Keratinocyte (primary cell): ENCODE results near the gene GRM7.

Source experiments
- CTCF ChIP-seq, 3 experiments: IDR thresholded peaks in 1 of 3; conservative IDR thresholded peaks in 1 of 3; optimal IDR thresholded peaks in 1 of 3; 2 replicates in 2 of 3; 3 replicates in 1 of 3; pipeline versions ENCODE3 to v1.5.1; 2011; ENCODE audit warnings: low read length in 3 of 3, mild to moderate bottlenecking in 3 of 3, moderate library complexity in 2 of 3, control low read depth in 1 of 3, inconsistent platforms in 1 of 3; ENCODE audit not compliant: insufficient read depth in 2 of 3; ENCODE audit errors: extremely low read depth in 1 of 3
- EZH2 ChIP-seq: IDR thresholded peaks from one replicate; pipeline ENCODE4 v1.6.1; 2012; ENCODE audit warnings: inconsistent platforms, mild to moderate bottlenecking, low read length, moderate library complexity

GRCh38 chr3:7646851-7647250 is 785.9 kb downstream of the GRM7 start:
- TF ChIP-seq CTCF (optimal IDR thresholded peaks at IDR 0.05 in 1 of 3, IDR thresholded peaks at IDR 0.05 in 1 of 3, conservative IDR thresholded peaks at IDR 0.05 in 1 of 3; ENCODE audit: extremely low read depth in 1 of 3, insufficient read depth in 2 of 3, low read length in 3 of 3) (no peak), EZH2 (no peak)
